OCI-LY7 (cell line): Measurements from ENCODE around the gene WIZ. TPM values are rescaled to one million over a fixed set of nuclear protein-coding genes. Genes with fewer than 3 reads are reported as not detected.

ENCODE experiments used
- BruUV-seq: library from RNA; stranded (reverse); fragments of 400-500 nt; replicated peaks from 2 replicates; lab custom pipeline; 2021; lab: Mats Ljungman, UMichigan
- CTCF ChIA-PET: fragments of 300-600 bp; sonication (Branson Sonifier 250); formaldehyde crosslinking; loops from one replicate; lab custom pipeline; 2022; ENCODE audit warnings: antibody characterized with exemption; ENCODE audit not compliant: unreplicated experiment; lab: Charles Lee
- POLR2A ChIA-PET: fragments of 300-600 bp; sonication (Branson Sonifier 250); formaldehyde crosslinking; loops from one replicate; lab custom pipeline; 2022; ENCODE audit warnings: antibody characterized with exemption; lab: Charles Lee
- DNase-seq: peaks from one replicate; pipeline ENCODE4 v3.0.0-alpha.2; 2015; ENCODE audit warnings: low spot score
- H2AFZ ChIP-seq: fragments of 200-600 bp; sonication (generic), shearing (Covaris generic); 2 replicates; pipeline ENCODE4 v1.6.1; 2014; ENCODE audit warnings: mild to moderate bottlenecking, antibody characterized with exemption, low read length, moderate library complexity
- H3K27ac ChIP-seq: fragments of 200-600 bp; sonication (generic); 2 replicates; pipeline ENCODE4 v1.5.1; 2014; ENCODE audit warnings: mixed run types, low read depth, mild to moderate bottlenecking, moderate library complexity, low read length, inconsistent platforms; ENCODE audit not compliant: poor library complexity, severe bottlenecking
- H3K36me3 ChIP-seq: fragments of 200-600 bp; sonication (generic); 2 replicates; pipeline ENCODE4 v1.6.1; 2014; ENCODE audit warnings: mild to moderate bottlenecking, antibody characterized with exemption, low read length, moderate library complexity, mixed read lengths; ENCODE audit not compliant: insufficient read depth
- H3K4me1 ChIP-seq: fragments of 200-600 bp; sonication (generic); 2 replicates; pipeline ENCODE4 v1.5.1; 2014; ENCODE audit warnings: mild to moderate bottlenecking, low read length; ENCODE audit not compliant: insufficient read depth, poor library complexity, severe bottlenecking
- H3K4me2 ChIP-seq: fragments of 200-600 bp; sonication (generic); 2 replicates; pipeline ENCODE4 v1.6.1; 2014; ENCODE audit warnings: mild to moderate bottlenecking, low read length
- H3K4me3 ChIP-seq: fragments of 200-600 bp; sonication (generic); 2 replicates; pipeline ENCODE4 v1.5.1; 2014; ENCODE audit warnings: mild to moderate bottlenecking, low read depth, low read length; ENCODE audit not compliant: poor library complexity, severe bottlenecking
- H3K79me2 ChIP-seq: fragments of 200-600 bp; sonication (generic); 2 replicates; pipeline ENCODE4 v1.6.1; 2016; ENCODE audit warnings: low read depth, mild to moderate bottlenecking, low read length, moderate library complexity, mixed read lengths; ENCODE audit not compliant: insufficient read depth
- H3K9me2 ChIP-seq: fragments of 200-600 bp; sonication (generic); 2 replicates; pipeline ENCODE4 v1.6.1; 2016; ENCODE audit warnings: mild to moderate bottlenecking, low read length, mixed read lengths; ENCODE audit not compliant: insufficient read depth
- H3K9me3 ChIP-seq: fragments of 200-600 bp; sonication (generic); 2 replicates; pipeline ENCODE4 v1.6.1; 2014; ENCODE audit warnings: mild to moderate bottlenecking, mixed run types, low read length, mixed read lengths
- H4K20me1 ChIP-seq: fragments of 200-600 bp; sonication (generic); 2 replicates; pipeline ENCODE4 v1.6.1; 2014; ENCODE audit warnings: mild to moderate bottlenecking, antibody characterized with exemption, low read length, moderate library complexity, mixed read lengths; ENCODE audit not compliant: insufficient read depth
- CTCF ChIP-seq: fragments of 200-600 bp; sonication (generic); conservative IDR thresholded peaks from 2 replicates; pipeline ENCODE4 v1.5.1; 2014; ENCODE audit warnings: mild to moderate bottlenecking, antibody characterized with exemption, low read length, moderate library complexity, mixed read lengths
- EZH2phosphoT487 ChIP-seq: fragments of 200-600 bp; sonication (generic); IDR thresholded peaks from 2 replicates; pipeline ENCODE4 v1.6.1; 2018; ENCODE audit warnings: low read depth, borderline replicate concordance, mild to moderate bottlenecking, mixed run types, antibody characterized with exemption, low read length, moderate library complexity, mixed read lengths
- intact Hi-C: fragments of 100-400 bp; cut with micrococcal nuclease; formaldehyde crosslinking; loops from one replicate; pipeline ENCODE4 v1.10.0; 2022; ENCODE audit not compliant: unreplicated experiment
- total RNA-seq, 2 experiments: library from RNA; depleted of rRNA in 1 of 2; stranded (reverse); fragments of >200 nt in 1 of 2; shearing (Covaris generic) in 1 of 2; gene quantifications; 2 replicates each; pipeline ENCODE4 v1.2.3, GENCODE V29; 2014 to 2022

WIZ gene
- total RNA-seq, 2 experiments from 2014 or later: 16.4 to 35.9 TPM

DNA sequence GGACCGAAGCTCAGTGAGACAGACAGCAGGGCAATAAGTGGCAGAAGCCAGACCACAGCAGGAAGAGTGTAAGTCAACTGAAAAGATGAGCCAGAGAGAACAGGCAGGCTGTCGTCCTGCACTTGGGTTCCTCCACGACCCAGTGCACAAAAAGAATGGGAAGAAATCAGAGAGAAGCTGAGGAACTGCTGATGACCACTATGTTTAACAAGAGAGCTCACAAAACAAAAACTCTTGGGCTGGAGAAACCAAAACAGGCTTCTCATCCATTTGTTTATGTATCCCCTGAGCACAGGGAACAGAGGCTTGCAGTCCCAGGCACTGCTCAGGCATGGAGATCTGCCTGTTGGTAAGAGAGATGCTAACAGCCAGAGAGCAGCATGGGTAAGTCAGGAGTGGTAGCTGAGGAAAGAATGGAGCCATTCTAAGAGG, 45.0 kb downstream of the WIZ start:
- TF ChIP-seq CTCF (no peak), EZH2phosphoT487 (no peak)
- Histone ChIP-seq H3K79me2 (peaks cover 60% of the 10 kb centered on the region), H3K4me1 (peaks cover 12% of the 10 kb centered on the region), H3K4me2 (peak overlapping the region; percentile 36; the same call in 1 of the 2 replicates), H3K36me3 (peaks cover 89% of the 10 kb centered on the region), H2AFZ (no peak overlapping the region), H3K9me3 (no peaks in the 10 kb centered on the region), H3K27ac (peak overlapping the region; percentile 27), H3K9me2 (no peaks in the 10 kb centered on the region), H3K4me3 (no peak overlapping the region), H4K20me1 (0 out of 2 replicates have a peak, but pooled peaks cover 4% of the 10 kb centered on the region)
- ChIA-PET POLR2A (no interaction called here), CTCF (no interaction called here)
- BruUV-seq: no TSS peak
- peak; percentile 34 for DNase-seq
- intact Hi-C loops: no loop called here

DNA sequence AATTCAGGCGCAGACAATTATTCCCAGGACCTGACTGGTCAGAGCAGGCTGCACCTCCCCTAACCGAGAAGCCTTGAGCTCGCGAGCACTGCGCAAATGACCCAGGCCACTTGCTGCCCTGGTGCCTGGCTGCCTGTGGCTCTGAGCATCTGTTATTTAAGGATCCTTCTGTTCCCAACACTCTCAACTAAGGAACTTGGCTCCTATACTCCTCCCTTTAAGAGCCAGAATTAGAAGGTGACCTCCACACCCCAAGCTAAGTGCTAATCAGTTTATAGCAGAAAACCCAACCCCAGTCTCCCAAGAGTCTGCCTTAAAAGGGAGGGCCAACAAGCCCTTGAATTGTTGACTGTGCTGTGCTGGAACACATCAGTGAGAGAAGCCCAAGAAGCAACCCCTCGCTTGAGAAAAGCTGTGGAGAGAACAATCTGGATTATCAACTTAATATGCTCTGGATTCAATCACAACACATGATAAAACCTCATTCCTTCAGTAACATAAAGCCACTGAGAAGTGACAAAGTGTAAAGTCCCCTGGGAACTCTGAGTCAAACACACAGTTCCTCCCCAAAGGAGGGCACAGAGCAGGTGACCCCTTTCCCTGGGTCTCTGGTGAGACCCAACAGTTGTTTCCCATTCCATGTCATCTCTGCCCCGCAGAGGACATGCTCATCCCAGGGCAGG, 45.5 kb downstream of the WIZ start:
- DNase-seq: no peak
- Histone ChIP-seq H3K4me3 (no peak overlapping the region), H3K79me2 (peaks cover 56% of the 10 kb centered on the region), H3K36me3 (peaks cover 89% of the 10 kb centered on the region), H3K4me1 (peaks cover 12% of the 10 kb centered on the region), H3K9me2 (no peaks in the 10 kb centered on the region), H3K9me3 (no peaks in the 10 kb centered on the region), H2AFZ (no peak overlapping the region), H3K27ac (peak overlapping the region; percentile 27), H3K4me2 (peak overlapping the region; percentile 36; the same call in 1 of the 2 replicates), H4K20me1 (0 out of 2 replicates have a peak, but pooled peaks cover 4% of the 10 kb centered on the region)
- no TSS peak for BruUV-seq
- ChIA-PET CTCF (no interaction called here), POLR2A (no interaction called here)
- intact Hi-C loops: no loop called here
- no peak for TF ChIP-seq CTCF
- TF ChIP-seq EZH2phosphoT487: no peak

- ChIA-PET POLR2A (no interaction called here), CTCF (no interaction called here)
- peaks cover 92% of the 10 kb centered on the region for H3K36me3 ChIP-seq
- H3K4me3 ChIP-seq: no peak overlapping the region
- DNase-seq: no peak
- H3K79me2 ChIP-seq: peaks cover 48% of the 10 kb centered on the region
- H3K9me3 ChIP-seq: no peaks in the 10 kb centered on the region
- no TSS peak for BruUV-seq
- H2AFZ ChIP-seq: no peak overlapping the region
- H3K4me1 ChIP-seq: peaks cover 12% of the 10 kb centered on the region
- TF ChIP-seq CTCF (no peak), EZH2phosphoT487 (no peak)
- H3K4me2 ChIP-seq: no peak overlapping the region
- no peaks in the 10 kb centered on the region for H3K9me2 ChIP-seq
- 0 out of 2 replicates have a peak, but pooled peaks cover 4% of the 10 kb centered on the region for H4K20me1 ChIP-seq
- no peak overlapping the region for H3K27ac ChIP-seq
- intact Hi-C loops: no loop called here
Observed at GRCh38 chr19:15403151-15403531, 46.6 kb downstream of the WIZ start.
